OCI-LY7 (cell line): Measurements from ENCODE around the gene SLC26A4. TPM values are rescaled to one million over a fixed set of nuclear protein-coding genes. Genes with fewer than 3 reads are reported as not detected.

Experiments used
- BruUV-seq: library from RNA; stranded (reverse); fragments of 400-500 nt; replicated peaks from 2 replicates; lab custom pipeline; 2021; lab: Mats Ljungman, UMichigan
- CTCF ChIA-PET: fragments of 300-600 bp; sonication (Branson Sonifier 250); formaldehyde crosslinking; loops from one replicate; lab custom pipeline; 2022; ENCODE audit warnings: antibody characterized with exemption; ENCODE audit not compliant: unreplicated experiment; lab: Charles Lee
- POLR2A ChIA-PET: fragments of 300-600 bp; sonication (Branson Sonifier 250); formaldehyde crosslinking; loops from one replicate; lab custom pipeline; 2022; ENCODE audit warnings: antibody characterized with exemption; lab: Charles Lee
- DNase-seq: peaks from one replicate; pipeline ENCODE4 v3.0.0-alpha.2; 2015; ENCODE audit warnings: low spot score
- H2AFZ ChIP-seq: fragments of 200-600 bp; sonication (generic), shearing (Covaris generic); 2 replicates; pipeline ENCODE4 v1.6.1; 2014; ENCODE audit warnings: mild to moderate bottlenecking, antibody characterized with exemption, low read length, moderate library complexity
- H3K27ac ChIP-seq: fragments of 200-600 bp; sonication (generic); 2 replicates; pipeline ENCODE4 v1.5.1; 2014; ENCODE audit warnings: mixed run types, low read depth, mild to moderate bottlenecking, moderate library complexity, low read length, inconsistent platforms; ENCODE audit not compliant: poor library complexity, severe bottlenecking
- H3K36me3 ChIP-seq: fragments of 200-600 bp; sonication (generic); 2 replicates; pipeline ENCODE4 v1.6.1; 2014; ENCODE audit warnings: mild to moderate bottlenecking, antibody characterized with exemption, low read length, moderate library complexity, mixed read lengths; ENCODE audit not compliant: insufficient read depth
- H3K4me1 ChIP-seq: fragments of 200-600 bp; sonication (generic); 2 replicates; pipeline ENCODE4 v1.5.1; 2014; ENCODE audit warnings: mild to moderate bottlenecking, low read length; ENCODE audit not compliant: insufficient read depth, poor library complexity, severe bottlenecking
- H3K4me2 ChIP-seq: fragments of 200-600 bp; sonication (generic); 2 replicates; pipeline ENCODE4 v1.6.1; 2014; ENCODE audit warnings: mild to moderate bottlenecking, low read length
- H3K4me3 ChIP-seq: fragments of 200-600 bp; sonication (generic); 2 replicates; pipeline ENCODE4 v1.5.1; 2014; ENCODE audit warnings: mild to moderate bottlenecking, low read depth, low read length; ENCODE audit not compliant: poor library complexity, severe bottlenecking
- H3K79me2 ChIP-seq: fragments of 200-600 bp; sonication (generic); 2 replicates; pipeline ENCODE4 v1.6.1; 2016; ENCODE audit warnings: low read depth, mild to moderate bottlenecking, low read length, moderate library complexity, mixed read lengths; ENCODE audit not compliant: insufficient read depth
- H3K9me2 ChIP-seq: fragments of 200-600 bp; sonication (generic); 2 replicates; pipeline ENCODE4 v1.6.1; 2016; ENCODE audit warnings: mild to moderate bottlenecking, low read length, mixed read lengths; ENCODE audit not compliant: insufficient read depth
- H3K9me3 ChIP-seq: fragments of 200-600 bp; sonication (generic); 2 replicates; pipeline ENCODE4 v1.6.1; 2014; ENCODE audit warnings: mild to moderate bottlenecking, mixed run types, low read length, mixed read lengths
- H4K20me1 ChIP-seq: fragments of 200-600 bp; sonication (generic); 2 replicates; pipeline ENCODE4 v1.6.1; 2014; ENCODE audit warnings: mild to moderate bottlenecking, antibody characterized with exemption, low read length, moderate library complexity, mixed read lengths; ENCODE audit not compliant: insufficient read depth
- CTCF ChIP-seq: fragments of 200-600 bp; sonication (generic); conservative IDR thresholded peaks from 2 replicates; pipeline ENCODE4 v1.5.1; 2014; ENCODE audit warnings: mild to moderate bottlenecking, antibody characterized with exemption, low read length, moderate library complexity, mixed read lengths
- EZH2phosphoT487 ChIP-seq: fragments of 200-600 bp; sonication (generic); IDR thresholded peaks from 2 replicates; pipeline ENCODE4 v1.6.1; 2018; ENCODE audit warnings: low read depth, borderline replicate concordance, mild to moderate bottlenecking, mixed run types, antibody characterized with exemption, low read length, moderate library complexity, mixed read lengths
- intact Hi-C: fragments of 100-400 bp; cut with micrococcal nuclease; formaldehyde crosslinking; loops from one replicate; pipeline ENCODE4 v1.10.0; 2022; ENCODE audit not compliant: unreplicated experiment
- total RNA-seq, 2 experiments: library from RNA; depleted of rRNA in 1 of 2; stranded (reverse); fragments of >200 nt in 1 of 2; shearing (Covaris generic) in 1 of 2; gene quantifications; 2 replicates each; pipeline ENCODE4 v1.2.3, GENCODE V29; 2014 to 2022

The SLC26A4 gene
- total RNA-seq, 2 experiments from 2014 or later: 0.27 TPM; not detected in 1

DNA sequence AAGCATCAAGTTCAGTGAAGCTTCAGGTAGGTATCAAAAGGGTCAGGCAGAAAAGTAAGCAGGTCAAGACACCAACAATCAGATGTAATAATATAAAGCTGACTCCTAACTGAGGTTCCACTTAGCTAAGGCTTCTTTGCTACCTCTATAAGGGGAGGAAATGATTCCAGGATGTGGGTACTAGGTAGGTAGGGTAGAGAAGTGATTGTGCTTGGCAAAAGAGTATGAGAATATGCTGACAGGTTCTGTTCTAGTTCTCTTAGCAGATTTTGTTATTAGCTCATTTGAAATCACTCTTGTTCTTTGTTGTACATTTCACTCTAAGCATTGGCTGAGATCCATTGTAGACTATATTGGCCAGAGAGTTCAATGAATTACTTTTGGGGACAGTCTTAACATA is 42.6 kb downstream of the SLC26A4 start:
- no peaks in the 10 kb centered on the region for H3K9me3 ChIP-seq
- H3K4me3 ChIP-seq: no peak overlapping the region
- H3K36me3 ChIP-seq: no peaks in the 10 kb centered on the region
- H3K79me2 ChIP-seq: no peaks in the 10 kb centered on the region
- ChIA-PET CTCF (no interaction called here), POLR2A (interaction anchor here (0.8 to 1.9 kb wide), 2 partner anchors 10 to 44 kb away, joined by 3 to 4 read pairs; no protein-coding TSS in a partner anchor)
- BruUV-seq: no TSS peak
- no peak overlapping the region for H2AFZ ChIP-seq
- no peaks in the 10 kb centered on the region for H4K20me1 ChIP-seq
- intact Hi-C loops: no loop called here
- no peak for DNase-seq
- TF ChIP-seq EZH2phosphoT487: no peak
- no peak for TF ChIP-seq CTCF
- H3K27ac ChIP-seq: no peak overlapping the region
- no peaks in the 10 kb centered on the region for H3K9me2 ChIP-seq
- H3K4me1 ChIP-seq: no peaks in the 10 kb centered on the region
- H3K4me2 ChIP-seq: no peak overlapping the region

DNA sequence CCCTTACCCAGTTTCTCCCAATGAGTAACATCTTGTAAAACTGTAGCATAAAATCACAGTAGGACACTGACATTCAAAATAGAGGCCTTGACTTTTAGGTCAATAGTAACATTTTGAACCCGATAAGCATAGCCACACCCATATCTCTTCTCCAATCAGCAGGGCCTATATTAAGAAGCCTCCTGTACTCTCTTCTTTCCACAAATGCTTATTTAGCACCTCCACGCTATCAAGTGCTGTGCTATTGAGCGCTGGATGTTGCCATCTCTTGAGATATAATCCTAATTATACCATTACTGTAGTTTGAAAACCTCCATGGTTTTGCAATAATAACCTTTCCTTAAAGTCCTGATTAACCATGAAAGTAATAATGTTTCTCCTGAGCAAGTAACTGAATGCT is 43.2 kb downstream of the SLC26A4 start:
- CTCF ChIA-PET: no interaction called here
- no peak for TF ChIP-seq EZH2phosphoT487
- TF ChIP-seq CTCF: no peak
- Histone ChIP-seq H3K79me2 (no peaks in the 10 kb centered on the region), H3K4me2 (no peak overlapping the region), H3K9me2 (no peaks in the 10 kb centered on the region), H3K4me3 (no peak overlapping the region), H3K9me3 (no peaks in the 10 kb centered on the region), H2AFZ (no peak overlapping the region), H3K4me1 (no peaks in the 10 kb centered on the region), H3K36me3 (no peaks in the 10 kb centered on the region), H4K20me1 (no peaks in the 10 kb centered on the region), H3K27ac (no peak overlapping the region)
- intact Hi-C loops: no loop called here
- POLR2A ChIA-PET: interaction anchor here (0.8 kb wide), 1 partner anchor 43 kb away, joined by 3 read pairs; no protein-coding TSS in a partner anchor
- no TSS peak for BruUV-seq
- no peak for DNase-seq

DNA sequence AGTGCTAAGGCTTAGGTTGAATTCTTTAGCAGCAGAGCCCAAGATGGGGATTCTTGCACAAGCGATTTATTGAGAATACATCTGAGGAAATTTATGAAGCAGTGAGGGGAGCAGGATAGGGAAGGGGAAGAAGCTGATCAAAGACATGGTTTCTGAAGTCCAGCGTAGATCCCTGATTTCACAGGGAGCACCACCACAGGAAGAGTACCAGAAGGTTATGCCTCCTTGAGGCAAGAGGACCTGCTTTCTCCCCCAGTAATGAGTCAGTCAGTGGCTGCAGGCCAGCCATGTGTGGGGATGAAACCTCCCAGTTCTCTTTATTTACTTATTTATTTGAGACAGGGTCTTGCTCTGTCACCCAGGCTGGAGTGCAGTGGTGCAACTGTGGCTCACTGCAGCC is 48.3 kb downstream of the SLC26A4 start:
- no peaks in the 10 kb centered on the region for H3K9me2 ChIP-seq
- H4K20me1 ChIP-seq: no peaks in the 10 kb centered on the region
- intact Hi-C loops: no loop called here
- H3K36me3 ChIP-seq: no peaks in the 10 kb centered on the region
- no peaks in the 10 kb centered on the region for H3K79me2 ChIP-seq
- H3K27ac ChIP-seq: no peak overlapping the region
- no TSS peak for BruUV-seq
- no peaks in the 10 kb centered on the region for H3K9me3 ChIP-seq
- H3K4me3 ChIP-seq: no peak overlapping the region
- no peak overlapping the region for H2AFZ ChIP-seq
- H3K4me1 ChIP-seq: no peaks in the 10 kb centered on the region
- CTCF ChIA-PET: no interaction called here
- DNase-seq: no peak
- POLR2A ChIA-PET: interaction anchor here (1.5 kb wide), 1 partner anchor 12 kb away, joined by 5 read pairs; no protein-coding TSS in a partner anchor
- TF ChIP-seq CTCF: no peak
- TF ChIP-seq EZH2phosphoT487: no peak
- H3K4me2 ChIP-seq: no peak overlapping the region
